IMR-90 (cell line): ENCODE data around the gene ASXL1.

ENCODE experiments used
- CEBPB ChIP-seq: IDR thresholded peaks from 2 replicates; pipeline ENCODE4 v1.6.1; 2012; ENCODE audit warnings: low read depth, low read length, improper control_type of control experiment
- CTCF ChIP-seq: conservative IDR thresholded peaks from 2 replicates; pipeline ENCODE4 v1.5.1; 2012; ENCODE audit warnings: mild to moderate bottlenecking, low read depth, low read length, improper control_type of control experiment
- POLR2A ChIP-seq: IDR thresholded peaks from 2 replicates; pipeline ENCODE4 v1.6.1; 2012; ENCODE audit warnings: mild to moderate bottlenecking, low read depth, low read length
- SMC3 ChIP-seq: fragments of 150-350 bp; IDR thresholded peaks from 2 replicates; pipeline ENCODE4 v1.6.1; 2016; ENCODE audit warnings: low read depth, mild to moderate bottlenecking, antibody characterized with exemption, low read length, moderate library complexity
- USF2 ChIP-seq: fragments of 150-350 bp; IDR thresholded peaks from 2 replicates; pipeline ENCODE4 v1.6.1; 2017; ENCODE audit warnings: mild to moderate bottlenecking, antibody characterized with exemption, low read length, low read depth

- TF ChIP-seq POLR2A (no peak), CTCF (no peak), SMC3 (no peak), CEBPB (no peak), USF2 (no peak)
These were observed 13.2 kb upstream of the ASXL1 start for GRCh38 chr20:32344835-32345506.
